GM21529 (cell line): Measurements from ENCODE around the gene CDIP1.

ENCODE experiments used
- ATAC-seq: cut with Tn5 transposase; IDR thresholded peaks from one replicate; pipeline ENCODE4 v1.9.1; 2021; ENCODE audit not compliant: unreplicated experiment

CDIP1 gene

GRCh38 chr16:4539716-4540284 lies 1.2 kb upstream of the CDIP1 start:
- no peak for ATAC-seq

- no peak for ATAC-seq
These were observed 913 bp downstream of the CDIP1 start for GRCh38 chr16:4537376-4538343.

GRCh38 chr16:4536391-4537106 lies 2.0 kb downstream of the CDIP1 start:
- ATAC-seq: no peak

- no peak for ATAC-seq
These were observed 2.9 kb downstream of the CDIP1 start for GRCh38 chr16:4535627-4536108.

- ATAC-seq: no peak
These were observed 4.3 kb downstream of the CDIP1 start for GRCh38 chr16:4534151-4534790.

- no peak for ATAC-seq
These were observed 5.1 kb downstream of the CDIP1 start for GRCh38 chr16:4533490-4533889.

GRCh38 chr16:4532238-4532637 lies 6.3 kb downstream of the CDIP1 start:
- no peak for ATAC-seq

GRCh38 chr16:4531811-4532210 lies 6.8 kb downstream of the CDIP1 start:
- ATAC-seq: no peak

- ATAC-seq: no peak
These were observed 9.2 kb downstream of the CDIP1 start for GRCh38 chr16:4529085-4530060.

GRCh38 chr16:4525634-4526277 lies 12.8 kb downstream of the CDIP1 start:
- ATAC-seq: no peak

- ATAC-seq: no peak
These were observed 13.5 kb downstream of the CDIP1 start for GRCh38 chr16:4525069-4525468.

- ATAC-seq: no peak
These were observed 14.0 kb downstream of the CDIP1 start for GRCh38 chr16:4524571-4524970.

- no peak for ATAC-seq
These were observed 14.9 kb downstream of the CDIP1 start for GRCh38 chr16:4523686-4524085.

- no peak for ATAC-seq
These were observed 16.5 kb downstream of the CDIP1 start for GRCh38 chr16:4522051-4522581.

GRCh38 chr16:4520913-4521312 lies 17.7 kb downstream of the CDIP1 start:
- no peak for ATAC-seq

- no peak for ATAC-seq
These were observed 19.1 kb downstream of the CDIP1 start for GRCh38 chr16:4519274-4520058.

GRCh38 chr16:4517812-4518680 lies 20.5 kb downstream of the CDIP1 start:
- ATAC-seq: no peak
